HG03095 (cell line): ENCODE results near the gene PLEKHJ1.

Experiments used
- ATAC-seq: cut with Tn5 transposase; IDR thresholded peaks from one replicate; pipeline ENCODE4 v1.9.1; 2021; ENCODE audit warnings: moderate library complexity; ENCODE audit not compliant: unreplicated experiment

PLEKHJ1 gene

GRCh38 chr19:2249880-2250765 lies 14.0 kb upstream of the PLEKHJ1 start:
- ATAC-seq, result no peak

DNA sequence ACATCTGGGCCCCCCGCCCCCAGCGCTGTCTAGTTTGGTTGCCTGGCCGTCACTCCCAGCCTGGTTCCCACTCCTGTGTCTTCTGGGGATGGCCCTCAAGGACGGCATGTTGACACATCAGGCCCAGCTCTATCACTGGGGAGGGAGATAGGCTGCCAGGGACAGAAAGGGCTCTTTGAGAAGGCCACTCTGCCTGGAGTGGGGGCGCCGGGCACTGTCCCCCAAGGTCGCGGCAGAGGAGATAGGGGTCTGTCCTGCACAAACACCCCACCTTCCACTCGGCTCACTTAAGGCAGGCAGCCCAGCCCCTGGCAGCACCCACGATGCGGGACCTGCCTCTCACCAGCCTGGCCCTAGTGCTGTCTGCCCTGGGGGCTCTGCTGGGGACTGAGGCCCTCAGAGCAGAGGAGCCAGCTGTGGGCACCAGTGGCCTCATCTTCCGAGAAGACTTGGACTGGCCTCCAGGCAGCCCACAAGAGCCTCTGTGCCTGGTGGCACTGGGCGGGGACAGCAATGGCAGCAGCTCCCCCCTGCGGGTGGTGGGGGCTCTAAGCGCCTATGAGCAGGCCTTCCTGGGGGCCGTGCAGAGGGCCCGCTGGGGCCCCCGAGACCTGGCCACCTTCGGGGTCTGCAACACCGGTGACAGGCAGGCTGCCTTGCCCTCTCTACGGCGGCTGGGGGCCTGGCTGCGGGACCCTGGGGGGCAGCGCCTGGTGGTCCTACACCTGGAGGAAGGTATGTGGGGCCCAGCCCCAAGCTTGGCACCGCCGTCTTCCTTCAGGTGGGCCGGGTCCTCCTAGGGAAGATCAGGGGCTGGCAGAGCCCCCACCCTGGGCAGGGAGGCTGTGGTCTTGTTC lies 13.1 kb upstream of the PLEKHJ1 start, which contains the start of gene AMH:
Gene AMH (plus strand): TSS at position 314 of the 857 bp plus-strand sequence. CDS start 10 bp downstream, at position 324.
- ATAC-seq, result no peak

GRCh38 chr19:2248136-2249009 lies 12.2 kb upstream of the PLEKHJ1 start:
- no peak for ATAC-seq

DNA sequence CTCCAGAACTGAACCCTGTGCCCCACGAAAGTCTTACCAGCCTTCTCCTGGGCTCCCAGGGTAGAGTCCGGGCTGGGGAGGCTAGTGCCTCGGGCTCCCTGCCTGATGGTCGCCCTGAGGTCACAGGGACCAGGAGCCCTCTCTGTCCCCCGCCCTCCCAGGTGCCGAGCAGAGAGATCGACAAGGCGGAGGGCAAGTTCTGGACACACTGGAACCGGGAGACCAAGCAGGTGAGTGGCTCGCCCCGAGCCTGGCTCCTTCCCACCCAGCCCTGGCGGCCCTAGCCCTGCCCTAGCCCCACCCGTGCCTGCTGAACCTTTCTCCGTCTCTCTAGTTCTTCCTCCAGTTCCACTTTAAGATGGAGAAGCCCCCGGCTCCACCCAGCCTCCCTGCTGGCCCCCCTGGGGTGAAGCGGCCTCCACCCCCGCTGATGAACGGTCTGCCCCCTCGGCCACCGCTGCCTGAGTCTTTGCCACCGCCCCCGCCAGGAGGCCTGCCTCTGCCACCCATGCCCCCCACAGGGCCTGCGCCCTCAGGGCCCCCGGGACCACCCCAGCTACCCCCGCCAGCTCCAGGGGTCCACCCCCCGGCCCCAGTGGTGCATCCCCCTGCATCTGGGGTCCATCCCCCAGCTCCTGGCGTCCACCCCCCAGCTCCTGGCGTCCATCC lies 11.4 kb upstream of the PLEKHJ1 start:
- ATAC-seq, result no peak

DNA sequence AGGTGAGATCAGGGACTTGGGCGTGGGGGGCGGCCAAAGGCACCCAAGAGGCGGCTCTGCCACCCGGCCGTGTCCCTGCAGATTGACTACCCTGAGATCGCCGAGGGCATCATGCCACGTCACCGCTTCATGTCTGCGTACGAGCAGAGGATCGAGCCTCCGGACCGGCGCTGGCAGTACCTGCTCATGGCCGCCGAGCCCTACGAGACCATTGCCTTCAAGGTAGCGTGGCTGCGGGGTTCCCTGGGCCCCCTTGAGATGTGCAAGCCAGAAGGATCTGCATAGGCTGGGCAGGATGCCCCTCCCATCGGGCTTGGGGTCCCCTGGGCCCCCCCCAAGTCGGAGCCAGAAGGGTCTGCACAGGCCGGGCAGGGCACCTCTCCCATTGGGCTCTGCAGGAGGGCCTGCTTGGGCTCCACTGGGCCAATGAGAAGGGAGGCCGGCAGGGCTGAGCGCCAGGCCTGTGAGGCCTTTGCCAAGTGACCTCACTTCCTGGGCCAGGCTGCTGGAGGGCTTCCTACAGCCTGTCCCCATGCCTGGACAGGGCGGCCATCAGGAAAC lies 10.8 kb upstream of the PLEKHJ1 start:
- no peak for ATAC-seq

- ATAC-seq, result no peak
These were observed 10.0 kb upstream of the PLEKHJ1 start for GRCh38 chr19:2246014-2246620.

DNA sequence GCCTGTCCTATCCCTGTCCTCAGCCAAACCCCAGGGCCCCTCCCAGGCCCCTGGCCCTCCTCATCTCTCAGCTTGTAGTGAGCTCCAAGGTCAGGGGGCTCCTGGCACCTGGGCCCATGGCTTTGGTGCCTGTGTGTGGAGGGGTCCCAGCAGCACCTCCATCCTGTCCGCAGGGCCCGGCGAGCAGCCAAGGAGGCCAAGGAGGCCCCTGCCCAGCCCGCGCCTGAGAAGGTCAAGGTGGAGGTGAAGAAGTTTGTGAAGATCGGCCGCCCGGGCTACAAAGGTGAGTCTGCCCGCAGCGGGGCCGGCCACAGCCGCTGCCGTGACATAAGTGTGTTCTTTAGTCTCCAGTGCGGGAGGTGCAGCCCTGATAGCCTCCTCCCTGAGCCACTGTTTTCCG lies 9.1 kb upstream of the PLEKHJ1 start:
- no peak for ATAC-seq

DNA sequence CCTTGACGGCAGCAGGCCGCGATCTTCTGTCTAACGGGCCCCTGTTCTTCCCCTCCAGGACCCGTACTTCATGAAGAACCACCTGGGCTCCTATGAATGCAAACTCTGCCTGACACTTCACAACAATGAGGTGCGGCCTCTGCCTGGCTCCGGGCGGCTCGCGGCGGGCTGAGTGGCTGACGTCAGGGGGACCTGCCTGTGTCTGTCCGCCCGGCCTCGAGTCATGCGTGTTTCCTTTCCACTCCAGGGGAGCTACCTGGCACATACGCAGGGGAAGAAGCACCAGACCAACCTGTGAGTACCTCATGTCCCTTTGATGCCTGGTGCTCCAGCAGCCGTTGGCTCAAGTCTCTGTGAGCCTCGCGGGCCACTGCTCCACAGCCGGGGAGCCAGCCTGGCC lies 8.4 kb upstream of the PLEKHJ1 start:
- ATAC-seq, result no peak

GRCh38 chr19:2244125-2244411 lies 7.9 kb upstream of the PLEKHJ1 start:
- no peak for ATAC-seq

DNA sequence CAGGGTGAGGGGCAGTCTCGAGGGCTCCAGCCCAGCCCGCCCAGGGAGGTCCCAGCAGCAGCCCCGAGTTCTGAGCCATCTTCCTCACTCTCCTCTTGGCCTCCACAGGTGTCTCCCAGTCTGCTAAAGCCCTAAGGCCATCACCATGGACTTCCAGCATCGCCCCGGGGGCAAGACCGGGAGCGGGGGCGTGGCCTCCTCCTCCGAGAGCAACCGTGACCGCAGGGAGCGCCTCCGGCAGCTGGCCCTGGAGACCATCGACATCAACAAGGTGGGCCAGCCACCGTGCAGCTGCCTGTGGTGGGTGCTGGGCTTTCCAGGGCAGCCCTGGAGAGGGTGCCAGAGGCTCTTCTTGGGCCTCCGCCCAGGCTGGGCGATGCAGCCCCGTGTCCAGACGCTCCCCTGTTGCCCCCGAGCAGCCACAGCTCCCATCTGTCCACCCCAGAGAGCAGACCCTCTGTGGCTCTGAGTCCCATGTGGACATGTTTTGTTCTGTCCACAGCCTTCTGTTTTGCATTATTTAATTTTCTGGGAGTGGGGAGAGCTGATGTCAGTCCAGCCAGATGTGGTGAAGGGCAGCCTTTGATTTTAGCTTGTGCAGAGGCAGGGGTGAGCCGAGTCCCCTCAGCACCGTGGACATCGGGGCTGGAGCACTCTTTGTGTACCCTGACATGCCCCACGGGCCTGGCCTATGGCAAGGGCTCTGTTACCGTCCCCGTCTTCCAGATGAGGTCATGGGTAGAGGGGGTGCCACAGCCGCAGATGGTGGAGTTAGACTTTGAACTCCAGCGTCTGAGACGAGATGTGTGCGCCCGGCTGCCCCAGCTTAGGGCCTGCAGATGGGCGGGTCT lies 7.4 kb upstream of the PLEKHJ1 start:
- ATAC-seq, result no peak

- ATAC-seq, result no peak
These were observed 6.7 kb upstream of the PLEKHJ1 start for GRCh38 chr19:2242816-2243215.

GRCh38 chr19:2242092-2242537 lies 6.0 kb upstream of the PLEKHJ1 start:
- ATAC-seq, result no peak

- no peak for ATAC-seq
These were observed 5.0 kb upstream of the PLEKHJ1 start for GRCh38 chr19:2240881-2241760.

- ATAC-seq, result no peak
These were observed 3.9 kb upstream of the PLEKHJ1 start for GRCh38 chr19:2239771-2240770.

- ATAC-seq, result no peak
These were observed 3.0 kb upstream of the PLEKHJ1 start for GRCh38 chr19:2239173-2239572.

DNA sequence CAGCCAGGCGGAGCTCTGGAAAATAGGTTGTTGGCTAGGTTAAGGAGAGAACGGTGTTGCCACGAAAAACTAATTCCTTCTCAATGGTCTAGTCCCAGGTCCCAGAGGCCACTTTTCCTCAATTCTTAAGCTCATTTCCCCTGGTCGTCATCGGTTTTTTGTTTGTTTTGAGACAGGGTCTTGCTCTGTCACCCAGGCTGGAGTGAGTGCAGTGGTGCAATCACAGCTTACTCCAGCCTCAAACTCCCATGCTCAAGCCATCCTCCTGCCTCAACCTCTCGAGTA lies 1.7 kb upstream of the PLEKHJ1 start:
- no peak for ATAC-seq
